Neural cell (in vitro differentiated cells): ENCODE results near the gene ALDH1A3. TPM values are rescaled to one million over a fixed set of nuclear protein-coding genes. Genes with fewer than 3 reads are reported as not detected.

Source experiments
- H2AFZ ChIP-seq: fragments of 200-600, 300-800 bp; sonication (generic), shearing (Covaris generic); 2 replicates; pipeline ENCODE4 v1.6.0; 2014; ENCODE audit warnings: low read depth, mild to moderate bottlenecking, antibody characterized with exemption, low read length, moderate library complexity
- H3F3A ChIP-seq: fragments of 200-600 bp; shearing (Covaris generic); 2 replicates; pipeline ENCODE4 v1.6.1; 2016; ENCODE audit warnings: mild to moderate bottlenecking, moderate library complexity, mixed read lengths, antibody characterized with exemption, low read length; ENCODE audit not compliant: insufficient read depth, poor library complexity, severe bottlenecking
- H3K27ac ChIP-seq: fragments of 200-600, 300-800 bp; sonication (generic), shearing (Covaris generic); 2 replicates; pipeline ENCODE4 v1.5.1; 2014; ENCODE audit warnings: mild to moderate bottlenecking, low read length, moderate library complexity
- H3K27me3 ChIP-seq: fragments of 300-800, 200-600 bp; sonication (generic), shearing (Covaris generic); 2 replicates; pipeline ENCODE4 v1.6.0; 2014; ENCODE audit warnings: mild to moderate bottlenecking, low read depth, low read length, moderate library complexity; ENCODE audit not compliant: insufficient read depth
- H3K36me3 ChIP-seq: fragments of 300-800, 200-600 bp; sonication (generic), shearing (Covaris generic); 2 replicates; pipeline ENCODE4 v1.5.1; 2014; ENCODE audit warnings: mild to moderate bottlenecking, antibody characterized with exemption, low read length, moderate library complexity; ENCODE audit not compliant: insufficient read depth
- H3K4me2 ChIP-seq: fragments of 300-800, 200-600 bp; sonication (generic), shearing (Covaris generic); 2 replicates; pipeline ENCODE4 v1.6.0; 2014; ENCODE audit warnings: mild to moderate bottlenecking, low read length
- H3K4me3 ChIP-seq: fragments of 300-800, 200-600 bp; sonication (generic), shearing (Covaris generic); 2 replicates; pipeline ENCODE4 v1.5.1; 2014; ENCODE audit warnings: mild to moderate bottlenecking, low read length, moderate library complexity
- H3K79me2 ChIP-seq: fragments of 200-600 bp; shearing (Covaris generic); replicated peaks from 2 replicates; pipeline ENCODE4 v1.6.0; 2014; ENCODE audit warnings: mild to moderate bottlenecking, low read length, moderate library complexity; ENCODE audit not compliant: insufficient read depth
- H3K9ac ChIP-seq: fragments of 300-800, 200-600 bp; sonication (generic), shearing (Covaris generic); 2 replicates; pipeline ENCODE4 v1.6.1; 2016; ENCODE audit warnings: mild to moderate bottlenecking, low read length, mixed read lengths
- H3K9me2 ChIP-seq: fragments of 200-600 bp; shearing (Covaris generic); 2 replicates; pipeline ENCODE4 v1.6.1; 2016; ENCODE audit warnings: mild to moderate bottlenecking, low read length, mixed read lengths; ENCODE audit not compliant: insufficient read depth
- H3K9me3 ChIP-seq: fragments of 200-600, 300-800 bp; sonication (generic), shearing (Covaris generic); 2 replicates; pipeline ENCODE4 v1.6.1; 2016; ENCODE audit warnings: mild to moderate bottlenecking, mixed run types, low read length, moderate library complexity, mixed read lengths
- H4K20me1 ChIP-seq: fragments of 200-600 bp; shearing (Covaris generic); 2 replicates; pipeline ENCODE4 v1.6.1; 2016; ENCODE audit warnings: mild to moderate bottlenecking, mixed run types; ENCODE audit not compliant: insufficient read depth
- CTCF ChIP-seq: fragments of 450-650 bp; IDR thresholded peaks from 2 replicates; pipeline ENCODE4 v1.5.1; 2014; ENCODE audit warnings: antibody characterized with exemption, mild to moderate bottlenecking, moderate library complexity; ENCODE audit not compliant: poor library complexity, severe bottlenecking
- EP300 ChIP-seq: fragments of 450-650 bp; conservative IDR thresholded peaks from 2 replicates; pipeline ENCODE4 v1.6.1; 2014; ENCODE audit warnings: antibody characterized with exemption, mild to moderate bottlenecking, moderate library complexity; ENCODE audit not compliant: poor library complexity, severe bottlenecking
- EZH2 ChIP-seq: fragments of 200-600, 300-800 bp; shearing (Covaris generic), sonication (generic); IDR thresholded peaks from 2 replicates; pipeline ENCODE4 v1.6.1; 2014; ENCODE audit warnings: antibody characterized with exemption, low read length, borderline replicate concordance, mild to moderate bottlenecking; ENCODE audit not compliant: insufficient read depth, poor library complexity, severe bottlenecking
- MXI1 ChIP-seq: fragments of 450-650 bp; conservative IDR thresholded peaks from 2 replicates; pipeline ENCODE4 v1.6.1; 2014; ENCODE audit warnings: antibody characterized with exemption, mild to moderate bottlenecking; ENCODE audit not compliant: poor library complexity, severe bottlenecking
- POLR2AphosphoS5 ChIP-seq: IDR thresholded peaks from 2 replicates; pipeline ENCODE4 v1.6.1; 2012
- RAD21 ChIP-seq: fragments of 450-650 bp; conservative IDR thresholded peaks from 2 replicates; pipeline ENCODE4 v1.6.1; 2014; ENCODE audit warnings: antibody characterized with exemption, mild to moderate bottlenecking, moderate library complexity
- SMC3 ChIP-seq: fragments of 450-650 bp; conservative IDR thresholded peaks from 2 replicates; pipeline ENCODE4 v1.6.1; 2014; ENCODE audit warnings: antibody characterized with exemption, mild to moderate bottlenecking, moderate library complexity; ENCODE audit not compliant: poor library complexity
- TAF1 ChIP-seq: IDR thresholded peaks from 2 replicates; pipeline ENCODE4 v1.6.1; 2012; ENCODE audit warnings: low read depth
- polyA plus RNA-seq: library from polyadenylated mRNA; depleted of rRNA; stranded (reverse); fragments of >200 nt; gene quantifications from 2 replicates; pipeline ENCODE4 v1.2.3, GENCODE V29; 2014
- TF ChIP-seq, protein P1 (sequence below): IDR thresholded peaks from 2 replicates; pipeline ENCODE4 v1.6.1; 2012; ENCODE audit warnings: borderline replicate concordance

ALDH1A3 gene
- polyA plus RNA-seq, 1 donor from 2014 or later, result 0.06 TPM

GRCh38 chr15:100890051-100890720 lies 10.6 kb downstream of the ALDH1A3 start:
- no peak overlapping the region for H2AFZ ChIP-seq
- H3K9me2 ChIP-seq, result no peaks in the 10 kb centered on the region
- no peaks in the 10 kb centered on the region for H3K27me3 ChIP-seq
- TF ChIP-seq RAD21, result no peak
- TF ChIP-seq, protein P1, sequence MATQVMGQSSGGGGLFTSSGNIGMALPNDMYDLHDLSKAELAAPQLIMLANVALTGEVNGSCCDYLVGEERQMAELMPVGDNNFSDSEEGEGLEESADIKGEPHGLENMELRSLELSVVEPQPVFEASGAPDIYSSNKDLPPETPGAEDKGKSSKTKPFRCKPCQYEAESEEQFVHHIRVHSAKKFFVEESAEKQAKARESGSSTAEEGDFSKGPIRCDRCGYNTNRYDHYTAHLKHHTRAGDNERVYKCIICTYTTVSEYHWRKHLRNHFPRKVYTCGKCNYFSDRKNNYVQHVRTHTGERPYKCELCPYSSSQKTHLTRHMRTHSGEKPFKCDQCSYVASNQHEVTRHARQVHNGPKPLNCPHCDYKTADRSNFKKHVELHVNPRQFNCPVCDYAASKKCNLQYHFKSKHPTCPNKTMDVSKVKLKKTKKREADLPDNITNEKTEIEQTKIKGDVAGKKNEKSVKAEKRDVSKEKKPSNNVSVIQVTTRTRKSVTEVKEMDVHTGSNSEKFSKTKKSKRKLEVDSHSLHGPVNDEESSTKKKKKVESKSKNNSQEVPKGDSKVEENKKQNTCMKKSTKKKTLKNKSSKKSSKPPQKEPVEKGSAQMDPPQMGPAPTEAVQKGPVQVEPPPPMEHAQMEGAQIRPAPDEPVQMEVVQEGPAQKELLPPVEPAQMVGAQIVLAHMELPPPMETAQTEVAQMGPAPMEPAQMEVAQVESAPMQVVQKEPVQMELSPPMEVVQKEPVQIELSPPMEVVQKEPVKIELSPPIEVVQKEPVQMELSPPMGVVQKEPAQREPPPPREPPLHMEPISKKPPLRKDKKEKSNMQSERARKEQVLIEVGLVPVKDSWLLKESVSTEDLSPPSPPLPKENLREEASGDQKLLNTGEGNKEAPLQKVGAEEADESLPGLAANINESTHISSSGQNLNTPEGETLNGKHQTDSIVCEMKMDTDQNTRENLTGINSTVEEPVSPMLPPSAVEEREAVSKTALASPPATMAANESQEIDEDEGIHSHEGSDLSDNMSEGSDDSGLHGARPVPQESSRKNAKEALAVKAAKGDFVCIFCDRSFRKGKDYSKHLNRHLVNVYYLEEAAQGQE, result no peak
- TF ChIP-seq TAF1, result no peak
- no peak for TF ChIP-seq EZH2
- no peak for TF ChIP-seq POLR2AphosphoS5
- no peak for TF ChIP-seq MXI1
- no peak for TF ChIP-seq EP300
- TF ChIP-seq SMC3, result no peak
- no peak for TF ChIP-seq CTCF
- no peaks in the 10 kb centered on the region for H3F3A ChIP-seq
- H3K9ac ChIP-seq, result no peak overlapping the region
- H3K79me2 ChIP-seq, result no peaks in the 10 kb centered on the region
- no peaks in the 10 kb centered on the region for H4K20me1 ChIP-seq
- H3K4me3 ChIP-seq, result no peak overlapping the region
- H3K9me3 ChIP-seq, result no peaks in the 10 kb centered on the region
- no peak overlapping the region for H3K27ac ChIP-seq
- no peaks in the 10 kb centered on the region for H3K36me3 ChIP-seq
- H3K4me2 ChIP-seq, result no peak overlapping the region

GRCh38 chr15:100890850-100891249 lies 11.2 kb downstream of the ALDH1A3 start:
- Histone ChIP-seq H3K27ac (no peak overlapping the region), H3K4me3 (no peak overlapping the region), H3K9ac (no peak overlapping the region), H3K36me3 (no peaks in the 10 kb centered on the region), H3K9me2 (no peaks in the 10 kb centered on the region), H3F3A (no peaks in the 10 kb centered on the region), H3K4me2 (no peak overlapping the region), H3K9me3 (no peaks in the 10 kb centered on the region), H4K20me1 (no peaks in the 10 kb centered on the region), H3K79me2 (no peaks in the 10 kb centered on the region), H2AFZ (no peak overlapping the region), H3K27me3 (no peaks in the 10 kb centered on the region)
- no peak for TF ChIP-seq RAD21
- no peak for TF ChIP-seq SMC3
- TF ChIP-seq EZH2, result no peak
- no peak for TF ChIP-seq TAF1
- TF ChIP-seq EP300, result no peak
- TF ChIP-seq MXI1, result no peak
- TF ChIP-seq CTCF, result no peak
- TF ChIP-seq, protein P1, result no peak
- no peak for TF ChIP-seq POLR2AphosphoS5
